Immature natural killer cell (primary cell): ENCODE results near the gene KCTD11. TPM values are rescaled to one million over a fixed set of nuclear protein-coding genes. Genes with fewer than 3 reads are reported as not detected.

Source experiments
- DNase-seq, 3 donors: peaks; one replicate each; pipeline ENCODE4 v3.0.0; 2022; ENCODE audit warnings: mixed read lengths in 1 of 3
- H3K27ac Mint-ChIP-seq, 6 donors: one replicate each; pipeline ENCODE4 v1.8.0; 2020; ENCODE audit warnings: mixed read lengths in 6 of 6, mild to moderate bottlenecking in 5 of 6, inconsistent platforms in 4 of 6, moderate library complexity in 3 of 6
- H3K27me3 Mint-ChIP-seq, 3 donors: one replicate each; pipeline ENCODE4 v1.8.0; 2020 to 2021; ENCODE audit warnings: low read depth in 3 of 3, mild to moderate bottlenecking in 3 of 3, mixed read lengths in 3 of 3, moderate library complexity in 3 of 3, inconsistent platforms in 1 of 3
- H3K36me3 Mint-ChIP-seq, 3 donors: one replicate each; pipeline ENCODE4 v1.8.0; 2020; ENCODE audit warnings: mixed read lengths in 3 of 3, inconsistent platforms in 2 of 3, mild to moderate bottlenecking in 2 of 3
- H3K4me1 Mint-ChIP-seq, 2 donors: one replicate each; pipeline ENCODE4 v1.8.0; 2020; ENCODE audit warnings: inconsistent platforms in 2 of 2, mild to moderate bottlenecking in 2 of 2, mixed read lengths in 2 of 2, moderate library complexity in 1 of 2
- H3K4me3 Mint-ChIP-seq, 5 donors: one replicate each; pipeline ENCODE4 v1.8.0; 2020; ENCODE audit warnings: mild to moderate bottlenecking in 5 of 5, mixed read lengths in 5 of 5, inconsistent platforms in 3 of 5, moderate library complexity in 3 of 5
- H3K9me3 Mint-ChIP-seq, 6 donors: one replicate each; pipeline ENCODE4 v1.8.0; 2020; ENCODE audit warnings: mild to moderate bottlenecking in 6 of 6, mixed read lengths in 6 of 6, inconsistent platforms in 4 of 6, moderate library complexity in 3 of 6
- polyA plus RNA-seq, 3 donors: library from polyadenylated mRNA; unstranded; fragments of 300-500 nt; fragmentation: Illumina TruSeq; gene quantifications; one replicate each; pipeline ENCODE4 v1.2.3, GENCODE V29; 2021

KCTD11 gene
- polyA plus RNA-seq, 3 donors from 2014 or later: 5.5 to 13.0 (median 9.4) TPM

GRCh38 chr17:7403043-7403726 is 51.2 kb downstream of the KCTD11 start:
- DNase-seq: no peak
- Mint-ChIP-seq H3K36me3 (no peaks in the 10 kb centered on the region), H3K4me1 (peaks cover 12 to 23% of the 10 kb centered on the region in 2 donors), H3K4me3 (peak overlapping the region; percentile 94 to 96 (median 95)), H3K27me3 (peaks cover 6 to 9% (median 7%) of the 10 kb centered on the region in 3 donors), H3K27ac (peak overlapping the region; percentile 77 to 99 (median 97)), H3K9me3 (no peaks in the 10 kb centered on the region)

- DNase-seq: no peak
- Mint-ChIP-seq H3K9me3 (no peaks in the 10 kb centered on the region), H3K36me3 (no peaks in the 10 kb centered on the region), H3K27ac (peak overlapping the region; percentile 77 to 99 (median 98)), H3K4me3 (peak overlapping the region; percentile 94 to 96 (median 95)), H3K27me3 (peaks cover 6 to 9% (median 7%) of the 10 kb centered on the region in 3 donors), H3K4me1 (peaks cover 12 to 23% of the 10 kb centered on the region in 2 donors)
Observed at GRCh38 chr17:7403727-7403976, 51.7 kb downstream of the KCTD11 start.

GRCh38 chr17:7403977-7404736 is 52.2 kb downstream of the KCTD11 start, which contains the start of gene TMEM256:
TMEM256 (minus strand) TSS chr17:7404097; CDS start chr17:7404084, 13 bp downstream.
- Mint-ChIP-seq H3K27me3 (peaks cover 6 to 9% (median 7%) of the 10 kb centered on the region in 3 donors), H3K36me3 (no peaks in the 10 kb centered on the region), H3K9me3 (no peaks in the 10 kb centered on the region), H3K27ac (peak within 1 kb of the TSS; percentile 85 to 99 (median 98)), H3K4me1 (peaks cover 12 to 23% of the 10 kb centered on the region in 2 donors), H3K4me3 (peak within 1 kb of the TSS; percentile 94 to 96 (median 95))
- peak; percentile 95 to 96 (median 96) for DNase-seq

Other genes starting within 250 kb of the KCTD11 start
- 1 to 10 TPM in 1 of 3 donors, under 1 TPM in 1, not detected in 1; 0.57 to 3.2 TPM for gene ASGR2, start 237.3 kb upstream of the KCTD11 start, polyA plus RNA-seq
- gene ASGR1, start 172.8 kb upstream of the KCTD11 start, polyA plus RNA-seq: under 1 TPM; 0.55 to 0.84 (median 0.81) TPM
- gene DLG4, start 132.3 kb upstream of the KCTD11 start, polyA plus RNA-seq: under 1 TPM in 1 of 3 donors, not detected in 2; 0.36 TPM
- 100 to 1,000 TPM; 138 to 180 (median 141) TPM for gene ACADVL, start 132.2 kb upstream of the KCTD11 start, polyA plus RNA-seq
- gene DVL2, start 117.6 kb upstream of the KCTD11 start, polyA plus RNA-seq: 10 to 100 TPM; 19.4 to 28.5 (median 25.2) TPM
- gene PHF23, start 112.7 kb upstream of the KCTD11 start, polyA plus RNA-seq: 10 to 100 TPM; 11.9 to 41.4 (median 17.7) TPM
- 100 to 1,000 TPM; 764 to 982 (median 905) TPM for gene GABARAP, start 109.7 kb upstream of the KCTD11 start, polyA plus RNA-seq
- 10 to 100 TPM; 33.2 to 61.1 (median 57.8) TPM for gene CTDNEP1, start 100.4 kb upstream of the KCTD11 start, polyA plus RNA-seq
- gene ELP5, start 99.9 kb upstream of the KCTD11 start, polyA plus RNA-seq: 100 to 1,000 TPM in 1 of 3 donors, 10 to 100 TPM in 2; 65.0 to 108 (median 89.0) TPM
- gene CLDN7, start 89.7 kb upstream of the KCTD11 start, polyA plus RNA-seq: 1 to 10 TPM; 2.5 to 8.7 (median 3.7) TPM
- gene SLC2A4, start 70.4 kb upstream of the KCTD11 start, polyA plus RNA-seq: under 1 TPM in 1 of 3 donors, not detected in 2; 0.26 TPM
- gene YBX2, start 57.5 kb upstream of the KCTD11 start, polyA plus RNA-seq: not detected
- 100 to 1,000 TPM; 235 to 814 (median 797) TPM for gene EIF5A, start 44.5 kb upstream of the KCTD11 start, polyA plus RNA-seq
- 100 to 1,000 TPM; 100 to 129 (median 123) TPM for gene GPS2, start 36.8 kb upstream of the KCTD11 start, polyA plus RNA-seq
- gene NEURL4, start 22.8 kb upstream of the KCTD11 start, polyA plus RNA-seq: 1 to 10 TPM in 2 of 3 donors, under 1 TPM in 1; 0.58 to 2.8 (median 1.4) TPM
- 100 to 1,000 TPM; 137 to 227 (median 214) TPM for gene ACAP1, start 15.6 kb upstream of the KCTD11 start, polyA plus RNA-seq
- gene TMEM95, start 3.0 kb downstream of the KCTD11 start, polyA plus RNA-seq: not detected
- under 1 TPM in 2 of 3 donors, not detected in 1; 0.21 to 0.29 TPM for gene TNK1, start 28.9 kb downstream of the KCTD11 start, polyA plus RNA-seq
- gene PLSCR3, start 42.4 kb downstream of the KCTD11 start, polyA plus RNA-seq: 10 to 100 TPM; 38.1 to 82.5 (median 54.2) TPM
- gene TMEM256, start 51.9 kb downstream of the KCTD11 start, polyA plus RNA-seq: 100 to 1,000 TPM in 1 of 3 donors, 10 to 100 TPM in 2; 30.7 to 116 (median 60.7) TPM
- not detected for gene NLGN2, start 55.7 kb downstream of the KCTD11 start, polyA plus RNA-seq
- not detected for gene SPEM1, start 68.2 kb downstream of the KCTD11 start, polyA plus RNA-seq
- not detected for gene SPEM2, start 73.5 kb downstream of the KCTD11 start, polyA plus RNA-seq
- not detected for gene SPEM3, start 76.7 kb downstream of the KCTD11 start, polyA plus RNA-seq
- gene TMEM102, start 83.3 kb downstream of the KCTD11 start, polyA plus RNA-seq: 10 to 100 TPM; 15.9 to 27.9 (median 16.4) TPM
- not detected for gene FGF11, start 87.3 kb downstream of the KCTD11 start, polyA plus RNA-seq
- gene CHRNB1, start 92.9 kb downstream of the KCTD11 start, polyA plus RNA-seq: 10 to 100 TPM; 32.4 to 41.3 (median 38.5) TPM
- gene ZBTB4, start 127.5 kb downstream of the KCTD11 start, polyA plus RNA-seq: 10 to 100 TPM in 1 of 3 donors, 1 to 10 TPM in 2; 4.4 to 25.8 (median 8.3) TPM
- gene SLC35G6, start 129.3 kb downstream of the KCTD11 start, polyA plus RNA-seq: not detected
- 10 to 100 TPM; 16.0 to 67.8 (median 25.7) TPM for gene POLR2A, start 132.2 kb downstream of the KCTD11 start, polyA plus RNA-seq
- 10 to 100 TPM; 32.1 to 69.9 (median 32.7) TPM for gene TNFSF12, start 196.9 kb downstream of the KCTD11 start, polyA plus RNA-seq
- 1 to 10 TPM; 1.4 to 6.1 (median 5.3) TPM for gene TNFSF13, start 206.6 kb downstream of the KCTD11 start, polyA plus RNA-seq
- gene SENP3, start 209.8 kb downstream of the KCTD11 start, polyA plus RNA-seq: 10 to 100 TPM; 17.5 to 19.4 (median 19.0) TPM
- gene CD68, start 227.5 kb downstream of the KCTD11 start, polyA plus RNA-seq: 1 to 10 TPM; 1.9 to 6.5 (median 6.1) TPM
- 10 to 100 TPM; 31.6 to 44.0 (median 41.6) TPM for gene MPDU1, start 231.7 kb downstream of the KCTD11 start, polyA plus RNA-seq
- not detected for gene SOX15, start 237.9 kb downstream of the KCTD11 start, polyA plus RNA-seq